Endometrial microvascular endothelial cells (primary cell): Measurements from ENCODE around the gene CTNNAL1. TPM values are rescaled to one million over a fixed set of nuclear protein-coding genes. Genes with fewer than 3 reads are reported as not detected.
"Not testable (repeated sequence)": the region's sequence is repeated elsewhere in the genome, so short reads cannot be mapped to it uniquely, and the experiment has no call there.

Experiments used
- in situ Hi-C: cut with HindIII; loops from 2 replicates; pipeline ENCODE4 v1.10.0; 2017; ENCODE audit warnings: low sequenced_read_pairs, low pct_unique_long_range_greater_than_20kb; ENCODE audit errors: inconsistent ontology term
- total RNA-seq: library from RNA; depleted of rRNA; stranded (reverse); fragments of >200 nt; gene quantifications from one replicate; pipeline ENCODE4 v1.2.3, GENCODE V29; 2015; ENCODE audit errors: inconsistent ontology term

The CTNNAL1 gene
- total RNA-seq, 1 donor from 2014 or later, result 153 TPM

GRCh38 chr9:109010746-109011145, 2.6 kb downstream of the CTNNAL1 start:
- in situ Hi-C loops, result loop anchor here (25.0 kb wide), 1 partner anchor 102 kb away; the partner anchor contains the start of gene TMEM245

- in situ Hi-C loops, result loop anchor here (25.0 kb wide), 1 partner anchor 107 kb away; the partner anchor contains the start of gene TMEM245
Observed at GRCh38 chr9:109005678-109006077, 7.6 kb downstream of the CTNNAL1 start.

GRCh38 chr9:109003116-109003515, 10.2 kb downstream of the CTNNAL1 start:
- in situ Hi-C loops, result loop anchor here (25.0 kb wide), 1 partner anchor 109 kb away; the partner anchor contains the start of gene TMEM245

- in situ Hi-C loops, result loop anchor here (25.0 kb wide), 1 partner anchor 110 kb away; the partner anchor contains the start of gene TMEM245
Observed at GRCh38 chr9:109002141-109002540, 11.2 kb downstream of the CTNNAL1 start.

DNA sequence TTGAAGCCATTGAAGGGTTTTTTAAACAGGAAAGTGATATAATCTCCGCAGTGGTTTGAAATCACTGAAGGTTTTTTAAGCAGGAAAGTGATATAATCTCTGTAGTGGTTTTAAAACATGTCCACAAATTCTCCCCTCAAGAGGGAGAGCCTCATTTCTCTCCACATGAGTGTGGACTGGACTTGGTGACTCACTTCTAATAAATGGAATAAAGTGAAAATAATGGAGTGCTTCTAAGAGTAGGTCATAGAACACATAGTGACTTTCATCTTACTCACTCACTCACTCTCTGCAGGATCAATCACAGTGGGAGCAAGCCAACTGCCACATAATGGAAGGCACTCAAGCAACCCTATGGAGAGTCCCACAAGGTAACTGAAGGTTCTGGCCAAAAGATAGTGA, 12.0 kb downstream of the CTNNAL1 start:
- in situ Hi-C loops, result loop anchor here (25.0 kb wide), 1 partner anchor 111 kb away; the partner anchor contains the start of gene TMEM245

GRCh38 chr9:108997112-108997511, 16.2 kb downstream of the CTNNAL1 start:
- in situ Hi-C loops, result no loop called here

GRCh38 chr9:108996643-108997042, 16.7 kb downstream of the CTNNAL1 start:
- in situ Hi-C loops, result no loop called here

GRCh38 chr9:108994695-108995094, 18.6 kb downstream of the CTNNAL1 start:
- in situ Hi-C loops, result no loop called here

- in situ Hi-C loops, result no loop called here
Observed at GRCh38 chr9:108991479-108991878, 21.8 kb downstream of the CTNNAL1 start.

DNA sequence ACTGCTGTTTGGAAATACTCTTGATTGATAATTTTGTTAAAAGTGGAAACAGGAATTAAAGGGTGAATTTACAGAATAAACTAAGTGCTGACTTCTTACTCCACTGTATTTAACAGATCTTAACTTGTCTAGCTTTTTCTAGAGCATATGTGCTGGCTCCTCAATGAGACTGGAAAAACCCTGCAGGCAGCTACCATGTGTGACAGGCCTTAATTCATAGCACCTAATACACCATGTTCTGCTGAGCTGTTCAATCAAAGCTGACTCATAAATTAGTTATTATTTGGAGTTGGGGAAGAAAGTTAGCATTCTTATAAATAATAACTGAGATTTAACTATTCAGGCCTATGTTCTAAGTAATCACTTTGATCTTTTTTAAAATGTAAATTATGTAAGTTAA, 29.4 kb downstream of the CTNNAL1 start:
- in situ Hi-C loops, result no loop called here

GRCh38 chr9:108980893-108981292, 32.4 kb downstream of the CTNNAL1 start:
- in situ Hi-C loops, result no loop called here

- in situ Hi-C loops, result no loop called here
Observed at GRCh38 chr9:108978205-108978604, 35.1 kb downstream of the CTNNAL1 start.

DNA sequence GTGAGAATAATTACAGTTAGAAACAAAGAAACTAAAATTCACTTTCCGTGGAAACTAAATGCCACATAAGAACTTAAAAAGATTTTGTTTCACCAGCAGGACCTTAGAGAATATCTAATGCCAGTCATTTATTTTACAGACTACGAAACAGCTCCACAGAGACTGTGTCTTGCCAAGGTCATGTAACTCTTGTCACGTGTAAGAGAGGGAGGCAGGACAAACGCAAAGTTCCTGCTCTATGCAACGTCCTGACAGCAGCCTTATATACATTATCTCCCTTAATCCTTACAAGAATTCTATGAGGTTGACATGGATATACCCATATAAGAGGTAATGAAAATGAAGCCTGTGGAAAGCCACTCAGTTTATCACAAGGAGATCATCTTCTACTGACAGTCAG, 39.4 kb downstream of the CTNNAL1 start:
- in situ Hi-C loops, result no loop called here

DNA sequence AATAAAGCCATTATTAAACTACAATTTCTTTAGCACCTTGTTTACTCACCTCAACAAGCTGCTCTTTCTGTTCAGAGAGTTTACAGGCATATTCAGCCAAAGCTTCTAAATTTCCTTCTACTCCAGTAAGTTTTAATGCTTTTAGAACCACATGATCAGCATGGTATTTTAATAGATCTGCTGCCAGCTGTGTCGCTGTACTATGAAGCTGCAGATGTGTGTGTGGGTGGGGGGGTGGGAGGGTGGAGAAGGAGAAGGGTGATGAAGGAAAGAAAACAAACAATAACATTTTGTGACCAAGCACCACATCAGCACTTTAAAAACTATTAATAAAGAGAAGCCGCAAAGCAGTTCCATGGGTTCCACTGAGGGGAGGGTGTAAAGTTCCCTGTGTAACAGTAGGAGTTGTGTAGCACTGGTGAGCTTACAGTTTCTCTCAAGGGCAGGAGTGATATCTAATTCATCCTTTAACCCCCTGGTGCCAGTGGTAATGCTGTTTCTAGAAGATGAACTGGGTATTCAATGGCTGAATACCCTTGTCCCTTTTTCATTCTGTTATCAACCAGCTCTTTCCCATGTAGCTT, 40.6 kb downstream of the CTNNAL1 start:
- in situ Hi-C loops, result no loop called here

DNA sequence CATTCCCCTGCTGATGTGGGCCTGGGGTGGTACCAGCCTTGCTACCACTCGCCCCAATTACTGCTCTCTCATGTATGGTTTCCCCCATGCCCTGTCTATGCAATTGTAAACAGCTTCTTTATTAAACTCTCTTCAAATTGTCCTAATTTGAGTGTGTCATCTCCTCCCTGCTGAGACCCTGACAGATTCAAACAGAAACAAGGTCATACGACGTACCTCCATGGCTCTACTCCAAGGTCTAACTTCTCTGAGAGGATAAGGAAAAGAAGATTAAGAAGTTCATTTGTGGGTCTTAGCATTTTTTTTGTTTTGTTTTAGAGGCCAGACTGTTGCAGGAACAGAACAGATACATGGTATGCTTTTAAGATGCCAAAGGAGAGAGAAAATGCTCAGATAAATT, 41.1 kb downstream of the CTNNAL1 start:
- in situ Hi-C loops, result no loop called here

DNA sequence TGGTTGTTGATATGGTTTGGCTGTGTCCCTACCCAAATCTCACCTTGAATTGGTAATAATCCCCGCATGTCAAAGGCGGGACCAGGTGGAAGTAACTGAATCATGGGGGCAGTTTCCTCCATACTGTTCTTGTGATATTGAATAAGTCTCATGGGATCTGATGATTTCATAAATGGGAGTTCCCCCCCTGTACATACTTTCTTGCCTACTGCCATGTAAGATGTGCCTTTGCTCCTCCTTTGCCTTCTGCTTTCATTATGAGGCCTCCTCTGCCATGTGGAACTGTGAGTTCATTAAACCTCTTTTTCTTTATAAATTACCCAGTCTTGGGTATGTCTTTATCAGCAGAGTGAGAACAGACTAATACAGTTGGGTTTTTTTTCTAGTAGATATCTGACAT, 41.9 kb downstream of the CTNNAL1 start:
- in situ Hi-C loops, result not testable (repeated sequence)

- in situ Hi-C loops, result no loop called here
Observed at GRCh38 chr9:108967916-108968315, 45.4 kb downstream of the CTNNAL1 start.

GRCh38 chr9:108963459-108964143, 49.7 kb downstream of the CTNNAL1 start:
- in situ Hi-C loops, result no loop called here

DNA sequence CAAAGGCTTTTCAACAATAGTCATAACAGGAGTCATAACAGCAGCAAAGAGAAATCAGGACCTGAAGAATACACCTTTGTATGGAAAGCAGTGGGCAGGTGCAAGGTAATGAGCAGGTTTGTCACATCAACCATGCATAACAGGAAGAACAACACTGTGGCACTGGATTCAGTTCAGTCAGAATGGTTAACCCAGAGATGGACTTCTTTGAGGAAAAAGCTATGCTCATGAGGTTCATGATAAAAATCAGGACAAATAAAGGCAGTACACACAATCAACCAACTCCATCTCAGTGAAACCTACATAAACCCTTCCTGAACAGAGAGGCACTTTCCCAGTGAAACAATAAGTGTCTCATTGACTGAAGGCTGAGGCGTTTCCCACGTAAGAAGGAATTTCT, 52.1 kb downstream of the CTNNAL1 start:
- in situ Hi-C loops, result no loop called here

- in situ Hi-C loops, result no loop called here
Observed at GRCh38 chr9:108960331-108960730, 53.0 kb downstream of the CTNNAL1 start.
